ENCODE results near the gene ISCU.
"Not testable (repeated sequence)": the region's sequence is repeated elsewhere in the genome, so short reads cannot be mapped to it uniquely, and the experiment has no call there.

ISCU gene

GRCh38 chr12:108589028-108589839, 26.8 kb downstream of the ISCU start:
- no peak for TF ChIP-seq TSHZ2 (CRISPR knock-in tag; IDR thresholded peaks at IDR 0.05)
- ATAC-seq: peak; percentile 72

- no peak for TF ChIP-seq TCF4 (CRISPR knock-in tag; IDR thresholded peaks at IDR 0.05; ENCODE audit: borderline replicate concordance)
- TF ChIP-seq RARB (CRISPR knock-in tag; IDR thresholded peaks at IDR 0.05): no peak
- no peak for TF ChIP-seq OSR1 (CRISPR knock-in tag; IDR thresholded peaks at IDR 0.05)
- TF ChIP-seq TSHZ2 (CRISPR knock-in tag; IDR thresholded peaks at IDR 0.05): no peak
- TF ChIP-seq ZNF8 (CRISPR knock-in tag; IDR thresholded peaks at IDR 0.05): no peak
- no peak for TF ChIP-seq SNAI2 (CRISPR knock-in tag; IDR thresholded peaks at IDR 0.05)
- no peak for TF ChIP-seq CSRNP3 (CRISPR knock-in tag; IDR thresholded peaks at IDR 0.05)
- no peak for TF ChIP-seq ISL1 (CRISPR knock-in tag; IDR thresholded peaks at IDR 0.05)
- no peak for TF ChIP-seq ZC3H10 (CRISPR knock-in tag; IDR thresholded peaks at IDR 0.05)
- TF ChIP-seq TOX (CRISPR knock-in tag; IDR thresholded peaks at IDR 0.05; ENCODE audit: borderline replicate concordance): no peak
- TF ChIP-seq CSDC2 (CRISPR knock-in tag; IDR thresholded peaks at IDR 0.05): no peak
- TF ChIP-seq ZFP3 (CRISPR knock-in tag; IDR thresholded peaks at IDR 0.05): no peak
- TF ChIP-seq ZNF70 (CRISPR knock-in tag; IDR thresholded peaks at IDR 0.05): no peak
- no peak for TF ChIP-seq PPARA (CRISPR knock-in tag; IDR thresholded peaks at IDR 0.05; ENCODE audit: borderline replicate concordance)
- TF ChIP-seq ARNTL (CRISPR knock-in tag; IDR thresholded peaks at IDR 0.05; ENCODE audit: borderline replicate concordance, low read depth): no peak
- no peak for TF ChIP-seq ESRRG (CRISPR knock-in tag; IDR thresholded peaks at IDR 0.05)
- TF ChIP-seq CREB5 (CRISPR knock-in tag; IDR thresholded peaks at IDR 0.05; ENCODE audit: low read depth): no peak
- peak; percentile 15; the same call in 1 of the 3 replicates for ATAC-seq
Observed at GRCh38 chr12:108589840-108590229, 27.4 kb downstream of the ISCU start.

- not testable (repeated sequence) for ATAC-seq
Observed at GRCh38 chr12:108590463-108590862, 28.1 kb downstream of the ISCU start.

GRCh38 chr12:108591267-108591980, 29.0 kb downstream of the ISCU start:
- TF ChIP-seq CSRNP3 (CRISPR knock-in tag; IDR thresholded peaks at IDR 0.05) (no peak), OSR1 (CRISPR knock-in tag; IDR thresholded peaks at IDR 0.05) (no peak)
- no peak for ATAC-seq

Measured in SK-N-SH treated with all-trans-retinoic acid at 6 μM for 48 hours (cell line).